ENCODE data around the gene MKLN1.
"Not testable (repeated sequence)": the region's sequence is repeated elsewhere in the genome, so short reads cannot be mapped to it uniquely, and the experiment has no call there.

MKLN1 gene

GRCh38 chr7:131302876-131303707 is 24.6 kb upstream of the MKLN1 start:
- peak; percentile 83 for ATAC-seq
- TF ChIP-seq, protein P1, sequence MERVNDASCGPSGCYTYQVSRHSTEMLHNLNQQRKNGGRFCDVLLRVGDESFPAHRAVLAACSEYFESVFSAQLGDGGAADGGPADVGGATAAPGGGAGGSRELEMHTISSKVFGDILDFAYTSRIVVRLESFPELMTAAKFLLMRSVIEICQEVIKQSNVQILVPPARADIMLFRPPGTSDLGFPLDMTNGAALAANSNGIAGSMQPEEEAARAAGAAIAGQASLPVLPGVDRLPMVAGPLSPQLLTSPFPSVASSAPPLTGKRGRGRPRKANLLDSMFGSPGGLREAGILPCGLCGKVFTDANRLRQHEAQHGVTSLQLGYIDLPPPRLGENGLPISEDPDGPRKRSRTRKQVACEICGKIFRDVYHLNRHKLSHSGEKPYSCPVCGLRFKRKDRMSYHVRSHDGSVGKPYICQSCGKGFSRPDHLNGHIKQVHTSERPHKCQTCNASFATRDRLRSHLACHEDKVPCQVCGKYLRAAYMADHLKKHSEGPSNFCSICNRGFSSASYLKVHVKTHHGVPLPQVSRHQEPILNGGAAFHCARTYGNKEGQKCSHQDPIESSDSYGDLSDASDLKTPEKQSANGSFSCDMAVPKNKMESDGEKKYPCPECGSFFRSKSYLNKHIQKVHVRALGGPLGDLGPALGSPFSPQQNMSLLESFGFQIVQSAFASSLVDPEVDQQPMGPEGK (CRISPR knock-in tag; IDR thresholded peaks at IDR 0.05; ENCODE audit: borderline replicate concordance), result no peak
- TF ChIP-seq CSDC2 (CRISPR knock-in tag; IDR thresholded peaks at IDR 0.05) (no peak), TOX (CRISPR knock-in tag; IDR thresholded peaks at IDR 0.05; ENCODE audit: borderline replicate concordance) (no peak), OSR1 (CRISPR knock-in tag; IDR thresholded peaks at IDR 0.05) (no peak), ZNF70 (CRISPR knock-in tag; IDR thresholded peaks at IDR 0.05) (no peak), ZNF565 (CRISPR knock-in tag; conservative IDR thresholded peaks at IDR 0.05; ENCODE audit: low read depth) (no peak)

GRCh38 chr7:131305152-131305551 is 22.5 kb upstream of the MKLN1 start:
- TF ChIP-seq CSDC2 (CRISPR knock-in tag; IDR thresholded peaks at IDR 0.05) (no peak), ZNF8 (CRISPR knock-in tag; IDR thresholded peaks at IDR 0.05) (no peak), GLIS3 (CRISPR knock-in tag; IDR thresholded peaks at IDR 0.05) (no peak), ZFP30 (CRISPR knock-in tag; IDR thresholded peaks at IDR 0.05) (no peak), OSR1 (CRISPR knock-in tag; IDR thresholded peaks at IDR 0.05) (no peak), ZNF70 (CRISPR knock-in tag; IDR thresholded peaks at IDR 0.05) (no peak), TCF4 (CRISPR knock-in tag; IDR thresholded peaks at IDR 0.05; ENCODE audit: borderline replicate concordance) (no peak), CREB5 (CRISPR knock-in tag; IDR thresholded peaks at IDR 0.05; ENCODE audit: low read depth) (no peak), PPARA (CRISPR knock-in tag; IDR thresholded peaks at IDR 0.05; ENCODE audit: borderline replicate concordance) (no peak), TOX (CRISPR knock-in tag; IDR thresholded peaks at IDR 0.05; ENCODE audit: borderline replicate concordance) (no peak), ZNF565 (CRISPR knock-in tag; conservative IDR thresholded peaks at IDR 0.05; ENCODE audit: low read depth) (no peak), ISL1 (CRISPR knock-in tag; IDR thresholded peaks at IDR 0.05) (no peak)
- TF ChIP-seq, protein P1 (CRISPR knock-in tag; IDR thresholded peaks at IDR 0.05; ENCODE audit: borderline replicate concordance), result no peak
- TF ChIP-seq, protein P2, sequence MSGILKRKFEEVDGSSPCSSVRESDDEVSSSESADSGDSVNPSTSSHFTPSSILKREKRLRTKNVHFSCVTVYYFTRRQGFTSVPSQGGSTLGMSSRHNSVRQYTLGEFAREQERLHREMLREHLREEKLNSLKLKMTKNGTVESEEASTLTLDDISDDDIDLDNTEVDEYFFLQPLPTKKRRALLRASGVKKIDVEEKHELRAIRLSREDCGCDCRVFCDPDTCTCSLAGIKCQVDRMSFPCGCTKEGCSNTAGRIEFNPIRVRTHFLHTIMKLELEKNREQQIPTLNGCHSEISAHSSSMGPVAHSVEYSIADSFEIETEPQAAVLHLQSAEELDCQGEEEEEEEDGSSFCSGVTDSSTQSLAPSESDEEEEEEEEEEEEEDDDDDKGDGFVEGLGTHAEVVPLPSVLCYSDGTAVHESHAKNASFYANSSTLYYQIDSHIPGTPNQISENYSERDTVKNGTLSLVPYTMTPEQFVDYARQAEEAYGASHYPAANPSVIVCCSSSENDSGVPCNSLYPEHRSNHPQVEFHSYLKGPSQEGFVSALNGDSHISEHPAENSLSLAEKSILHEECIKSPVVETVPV (CRISPR knock-in tag; IDR thresholded peaks at IDR 0.05), result no peak
- ATAC-seq, result no peak

GRCh38 chr7:131306041-131306440 is 21.6 kb upstream of the MKLN1 start:
- not testable (repeated sequence) for ATAC-seq

DNA sequence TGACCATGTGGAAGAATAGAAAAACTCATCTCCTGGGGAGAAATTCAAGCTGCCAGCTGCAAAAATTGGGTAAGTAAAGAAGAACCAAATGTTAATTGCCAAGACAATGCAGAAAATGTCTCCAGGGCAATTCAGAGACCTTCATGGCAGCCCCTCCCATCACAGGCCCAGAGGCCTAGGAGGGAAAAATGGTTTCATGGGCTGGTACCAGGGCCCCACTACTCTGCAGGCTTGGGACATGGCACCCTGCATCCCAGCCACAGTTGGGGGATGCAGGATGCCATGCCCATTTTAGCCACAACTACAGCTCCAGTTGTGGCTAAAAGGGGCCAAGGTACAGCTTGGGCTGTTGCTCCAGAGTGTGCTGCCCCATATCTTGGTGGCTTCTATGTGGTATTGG is 20.9 kb upstream of the MKLN1 start:
- TF ChIP-seq TOX (CRISPR knock-in tag; IDR thresholded peaks at IDR 0.05; ENCODE audit: borderline replicate concordance) (no peak), ZFP30 (CRISPR knock-in tag; IDR thresholded peaks at IDR 0.05) (no peak), ISL1 (CRISPR knock-in tag; IDR thresholded peaks at IDR 0.05) (no peak), ZFP3 (CRISPR knock-in tag; IDR thresholded peaks at IDR 0.05) (no peak), OSR1 (CRISPR knock-in tag; IDR thresholded peaks at IDR 0.05) (no peak), RARB (CRISPR knock-in tag; IDR thresholded peaks at IDR 0.05) (no peak)
- ATAC-seq, result no peak

GRCh38 chr7:131307627-131308026 is 20.0 kb upstream of the MKLN1 start:
- TF ChIP-seq, protein P2 (CRISPR knock-in tag; IDR thresholded peaks at IDR 0.05), result no peak
- no peak for ATAC-seq

Data from SK-N-SH treated with all-trans-retinoic acid at 6 μM for 48 hours (cell line).